ENCODE results near the gene PTPRG.

- TF ChIP-seq CTCF (conservative IDR thresholded peaks at IDR 0.05 in 1 of 2, IDR thresholded peaks at IDR 0.05 in 1 of 2; ENCODE audit: low read depth in 1 of 2, low read length in 2 of 2) (no peak), EZH2 (IDR thresholded peaks at IDR 0.05; ENCODE audit: low read length, missing control alignments) (no peak)
Measured at GRCh38 chr3:61872077-61872706, 310.8 kb downstream of the PTPRG start.
